NCI-H226 (cell line): Measurements from ENCODE around the gene CD300H.
A peak's percentile ranks its signal among the peaks of the same experiment; 100 is the strongest.

Source experiments
- DNase-seq: peaks from one replicate; pipeline ENCODE4 v3.0.0-alpha.2; 2015

CD300H gene

DNA sequence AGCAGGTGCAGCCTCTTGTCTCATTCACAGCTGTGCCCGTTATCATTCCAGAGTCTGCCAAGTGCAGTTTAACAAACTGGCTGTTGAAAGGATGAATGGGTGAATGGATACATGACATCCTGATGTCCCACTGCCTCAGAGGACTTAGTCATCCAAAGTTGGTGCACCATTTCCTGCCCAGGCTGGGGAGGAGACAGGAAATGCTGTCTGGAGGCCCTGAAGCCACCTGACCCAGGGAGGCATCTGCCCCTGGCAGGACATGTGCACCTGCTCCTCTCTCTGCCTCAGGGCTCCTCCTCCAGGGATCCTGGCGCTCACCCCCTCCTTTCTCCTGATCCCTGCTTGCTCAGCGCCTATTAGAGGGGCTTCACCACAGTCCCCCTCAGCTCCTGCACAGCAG lies 19.6 kb downstream of the CD300H start:
- DNase-seq = no peak

GRCh38 chr17:74547264-74547663 lies 20.0 kb downstream of the CD300H start:
- no peak for DNase-seq

GRCh38 chr17:74546586-74546985 lies 20.7 kb downstream of the CD300H start:
- DNase-seq = no peak

GRCh38 chr17:74545843-74546230 lies 21.5 kb downstream of the CD300H start, which contains the start of gene CD300C:
Gene CD300C, minus strand, starts transcription at chr17:74546115. Its CDS starts 333 bp downstream, at chr17:74545782.
- no peak for DNase-seq

DNA sequence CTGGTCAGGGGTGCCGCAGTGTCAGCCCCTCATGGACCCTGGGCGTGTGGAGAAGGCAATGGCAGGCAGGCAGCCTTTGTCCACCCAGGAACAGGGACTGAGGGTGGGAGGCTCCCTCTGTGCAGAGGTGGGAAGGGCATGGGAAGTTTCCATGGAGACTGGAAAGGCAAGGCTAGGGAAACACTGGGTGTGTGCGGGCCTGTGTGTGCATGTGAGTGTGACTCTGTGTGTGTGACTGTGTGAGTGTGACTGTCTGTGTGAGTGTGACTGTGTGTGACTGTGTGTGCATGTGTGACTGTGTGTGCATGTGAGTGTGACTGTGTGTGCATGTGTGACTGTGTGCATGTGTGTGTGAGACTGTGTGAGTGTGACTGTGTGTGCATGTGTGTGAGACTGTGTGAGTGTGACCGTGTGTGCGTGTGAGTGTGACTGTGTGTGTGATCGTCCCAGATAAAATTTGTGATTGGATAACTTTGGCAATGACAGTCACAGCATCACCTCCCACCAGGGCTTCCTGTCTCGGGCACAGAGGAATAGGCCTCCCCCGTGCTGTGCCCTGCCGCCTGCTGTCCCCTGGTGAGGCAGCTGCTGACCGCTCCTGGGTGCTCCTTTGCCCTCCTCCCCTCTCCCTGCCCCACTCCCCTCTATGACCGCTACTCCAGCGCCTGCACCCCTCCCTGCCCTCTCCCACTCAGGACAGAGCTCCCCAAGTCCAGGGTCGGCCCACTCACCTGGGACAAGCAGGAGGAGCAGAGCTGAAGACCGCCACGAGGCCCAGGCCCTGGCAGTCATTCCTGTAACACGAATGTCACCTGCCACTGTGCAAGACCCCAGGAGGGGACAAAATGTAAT lies 22.1 kb downstream of the CD300H start:
- DNase-seq = no peak

DNA sequence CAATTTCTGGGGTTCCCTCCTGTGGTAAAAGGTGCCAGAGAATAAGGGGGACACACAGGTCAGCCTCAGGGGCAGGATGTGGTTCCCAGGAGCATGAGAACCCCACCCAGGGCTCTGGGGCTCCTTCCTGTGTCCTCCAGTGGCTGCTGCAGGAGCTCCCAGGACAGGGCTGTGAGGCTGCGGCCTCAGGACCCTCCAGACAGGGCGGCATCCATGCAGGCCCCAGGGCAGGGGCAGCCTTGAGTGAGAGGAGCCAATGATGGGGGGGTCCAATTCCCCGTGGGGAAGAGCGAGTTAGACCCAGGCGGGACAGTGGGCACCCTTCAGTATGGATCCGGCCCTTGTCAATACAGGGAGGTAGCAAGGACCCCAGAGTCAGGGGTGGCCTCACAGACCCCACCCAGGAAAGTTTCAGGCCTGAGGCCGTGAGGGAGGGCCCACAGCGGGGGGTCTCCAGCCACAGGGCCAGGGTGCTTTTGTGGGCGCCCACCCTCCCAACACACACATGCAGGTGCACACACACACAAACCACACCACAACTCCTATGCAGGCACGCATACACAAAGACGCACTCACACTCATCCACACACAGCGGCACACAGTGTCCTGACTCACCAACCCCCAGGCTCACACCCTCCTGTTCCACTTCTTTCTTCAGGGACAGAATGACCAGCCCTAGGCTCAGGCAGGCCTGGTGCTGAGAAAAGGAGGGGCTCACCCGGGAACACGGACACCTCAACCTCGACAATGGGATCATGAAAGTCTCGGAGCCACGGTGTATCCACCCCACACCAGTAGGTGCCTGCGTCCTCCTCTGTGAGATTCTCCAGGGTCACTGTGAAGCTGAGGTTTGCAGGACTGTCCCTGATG lies 23.2 kb downstream of the CD300H start:
- no peak for DNase-seq

DNA sequence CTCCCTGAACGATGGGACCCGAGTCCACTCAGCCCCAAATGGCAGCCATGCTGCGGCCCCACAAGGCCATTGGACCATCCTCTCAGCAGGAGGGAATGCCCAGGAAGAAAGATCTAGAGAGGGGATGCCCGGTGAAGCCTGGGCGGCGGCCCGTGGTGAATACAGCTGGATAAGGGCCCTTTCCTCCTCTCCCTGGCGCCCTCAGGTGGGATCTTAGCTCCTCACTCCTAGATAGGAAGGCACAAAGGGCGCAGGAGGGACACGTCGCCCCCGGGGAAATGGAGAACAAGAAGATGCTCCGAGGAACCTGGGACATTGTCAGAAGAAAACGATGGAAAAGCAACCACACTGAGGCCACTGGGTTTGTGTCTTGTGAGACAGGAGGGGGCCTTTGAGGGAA lies 23.9 kb downstream of the CD300H start:
- no peak for DNase-seq

GRCh38 chr17:74542727-74543383 lies 24.5 kb downstream of the CD300H start:
- no peak for DNase-seq

- DNase-seq = no peak
These were observed 25.1 kb downstream of the CD300H start for GRCh38 chr17:74542166-74542565.

DNA sequence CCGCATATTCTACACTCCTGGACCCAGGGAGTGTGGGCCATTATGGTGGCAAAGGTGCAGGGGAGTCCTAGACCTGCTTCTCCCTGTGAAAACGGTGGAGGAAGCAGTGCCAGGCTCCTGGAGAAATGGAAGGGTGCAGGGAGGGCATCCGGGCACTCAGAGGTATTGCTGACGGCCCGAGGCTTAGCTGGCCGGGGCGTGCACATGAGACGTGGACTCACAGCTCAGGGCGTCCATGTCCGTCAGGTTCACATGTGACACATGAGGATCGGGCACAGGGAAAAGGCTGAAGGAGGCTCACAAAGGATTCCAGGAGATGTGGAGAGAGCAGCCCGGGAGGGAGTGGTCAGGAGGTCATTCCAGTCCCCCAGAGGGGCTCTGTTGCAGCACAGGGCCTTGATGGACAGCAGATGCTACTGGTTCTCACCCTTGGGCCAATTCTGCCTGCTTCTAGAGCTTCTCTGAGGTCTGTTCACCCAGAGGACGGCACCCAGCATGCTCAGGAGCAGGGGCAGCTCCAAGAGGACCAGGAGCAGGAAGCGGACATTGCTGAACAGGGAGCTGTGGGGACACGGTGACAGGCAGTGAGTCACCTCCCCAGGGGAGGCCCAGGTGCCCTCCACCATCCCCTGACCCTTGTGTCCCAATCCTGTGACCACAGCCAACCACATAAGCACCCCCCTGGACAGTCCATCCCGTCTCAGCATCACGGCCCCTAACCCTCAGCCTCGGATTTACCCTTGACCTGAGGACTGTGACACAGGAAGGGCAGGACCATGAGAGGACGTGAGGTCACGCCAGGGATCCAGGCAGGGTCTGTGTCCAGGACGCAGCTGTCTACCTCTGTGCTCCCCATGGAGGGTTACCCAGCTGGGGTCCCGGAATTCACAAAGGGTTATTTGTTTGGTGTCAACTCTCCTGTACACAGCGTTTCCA lies 25.9 kb downstream of the CD300H start:
- DNase-seq = no peak

DNA sequence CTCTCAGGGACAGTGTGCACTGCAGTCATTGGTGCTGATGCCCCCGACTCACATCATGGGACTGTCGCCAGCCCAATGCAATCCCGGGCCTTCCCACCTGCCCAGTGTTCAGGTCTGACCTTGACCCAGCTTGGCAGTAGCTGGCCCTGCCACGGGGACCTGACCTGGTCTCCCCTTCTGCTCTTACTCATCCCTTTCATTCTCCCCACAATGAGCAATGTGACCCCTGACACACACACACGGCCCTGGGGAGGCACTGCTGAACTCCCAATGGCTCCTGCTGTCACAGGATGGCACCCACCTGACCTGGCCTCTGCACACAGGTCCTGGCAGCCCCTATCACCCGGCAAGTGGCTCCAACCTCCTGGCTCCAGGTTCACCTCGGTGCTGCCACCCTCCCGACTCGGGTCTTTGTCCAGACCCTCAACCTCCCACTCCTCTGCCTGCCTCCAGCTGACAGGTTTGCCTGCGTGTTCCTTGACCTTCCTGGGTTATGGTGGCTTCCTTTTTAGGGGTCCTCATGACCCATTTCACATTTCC lies 28.0 kb downstream of the CD300H start:
- DNase-seq = no peak

- DNase-seq = no peak
These were observed 30.4 kb downstream of the CD300H start for GRCh38 chr17:74536890-74537289.

GRCh38 chr17:74532115-74532514 lies 35.2 kb downstream of the CD300H start:
- DNase-seq = peak; percentile 61

GRCh38 chr17:74531231-74531761 lies 36.0 kb downstream of the CD300H start, which contains the start of gene CD300LB:
Gene CD300LB, minus strand, starts transcription at chr17:74531475. Its CDS starts 125 bp downstream, at chr17:74531350.
- no peak for DNase-seq

- no peak for DNase-seq
These were observed 36.5 kb downstream of the CD300H start for GRCh38 chr17:74530831-74531150.

GRCh38 chr17:74529243-74529642 lies 38.1 kb downstream of the CD300H start:
- no peak for DNase-seq

DNA sequence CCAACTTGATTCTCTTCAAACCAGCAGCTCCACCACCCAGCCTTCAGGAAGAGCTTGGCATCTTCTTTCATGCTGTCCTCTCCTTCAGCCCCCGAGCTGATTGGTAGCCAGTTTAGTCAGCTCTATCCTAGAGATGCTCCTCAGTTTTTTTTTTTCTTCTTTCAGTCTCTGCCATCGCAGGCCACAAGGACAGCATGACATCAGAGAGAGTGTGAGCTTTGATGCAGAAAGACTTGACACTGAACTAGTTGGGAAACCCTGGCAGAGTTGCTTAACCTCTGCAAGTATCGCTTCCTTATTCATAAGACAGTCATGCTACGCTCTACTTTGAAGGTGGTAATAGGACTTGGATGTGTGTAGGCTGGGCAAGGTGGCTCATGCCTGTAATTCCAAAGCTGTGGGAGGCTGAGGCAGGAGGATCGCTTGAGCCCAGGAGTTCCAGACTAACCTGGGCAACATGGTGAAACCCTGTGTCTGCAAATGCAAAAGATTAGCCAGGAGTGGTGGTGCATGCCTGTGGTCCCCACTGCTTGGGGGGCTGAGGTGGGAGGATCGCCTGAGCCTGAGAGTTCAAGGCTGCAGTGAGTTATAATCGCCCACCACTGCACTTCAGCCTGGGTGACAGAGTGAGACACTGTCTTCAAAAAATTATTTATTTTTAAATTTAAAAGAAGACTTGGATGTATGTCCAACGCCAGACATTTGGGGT lies 38.7 kb downstream of the CD300H start:
- no peak for DNase-seq

GRCh38 chr17:74527756-74528155 lies 39.6 kb downstream of the CD300H start:
- DNase-seq = no peak

DNA sequence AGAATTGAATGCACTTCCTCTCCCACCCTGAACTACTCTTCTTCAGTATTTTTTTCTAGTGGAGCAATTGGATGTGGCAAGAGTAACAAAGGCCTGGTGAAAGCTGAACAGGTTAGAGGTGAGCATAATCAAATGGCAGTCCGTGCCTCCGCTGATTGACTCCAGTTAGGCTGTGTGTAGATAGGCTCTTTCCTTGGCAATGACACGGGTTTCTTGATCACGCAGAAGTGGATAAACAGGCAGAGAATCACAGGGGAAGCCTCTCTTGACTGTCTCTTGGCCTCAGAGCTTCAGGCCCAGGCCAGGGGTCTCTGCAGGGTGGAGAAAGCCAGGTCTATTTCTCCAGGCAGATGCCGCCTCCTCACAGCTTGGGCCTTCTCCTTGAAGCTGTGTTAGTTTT lies 40.2 kb downstream of the CD300H start:
- no peak for DNase-seq

- no peak for DNase-seq
These were observed 40.6 kb downstream of the CD300H start for GRCh38 chr17:74526681-74527080.

GRCh38 chr17:74525781-74526288 lies 41.5 kb downstream of the CD300H start:
- DNase-seq = no peak
